Activated CD8-positive, alpha-beta memory T cell treated with anti-CD3 and anti-CD28 coated beads for 36 hours (primary cell): Measurements from ENCODE around the gene CEP89. TPM values are rescaled to one million over a fixed set of nuclear protein-coding genes. Genes with fewer than 3 reads are reported as not detected.
"Not testable (repeated sequence)": the region's sequence is repeated elsewhere in the genome, so short reads cannot be mapped to it uniquely, and the experiment has no call there.

ENCODE experiments used
- CTCF ChIA-PET: fragments of 350-600 bp; sonication (Branson Sonifier 250); formaldehyde crosslinking; loops from one replicate; lab custom pipeline; 2021; ENCODE audit warnings: antibody characterized with exemption; lab: Charles Lee
- POLR2A ChIA-PET: fragments of 350-600 bp; sonication (Branson Sonifier 250); formaldehyde crosslinking; loops from one replicate; lab custom pipeline; 2021; ENCODE audit warnings: antibody characterized with exemption; lab: Charles Lee
- total RNA-seq, 2 experiments: library from RNA; stranded (reverse); gene quantifications; one replicate each; pipeline ENCODE4 v1.2.3, GENCODE V29; 2021

Gene CEP89
- total RNA-seq, 2 experiments from 2014 or later: 18.5 to 19.5 TPM

- ChIA-PET POLR2A (interaction anchor here (0.6 kb wide), 1 partner anchor 81 kb away, joined by 3 read pairs; no protein-coding TSS in a partner anchor), CTCF (no interaction called here)
Observed at GRCh38 chr19:32861596-32861995, 110.2 kb downstream of the CEP89 start.

DNA sequence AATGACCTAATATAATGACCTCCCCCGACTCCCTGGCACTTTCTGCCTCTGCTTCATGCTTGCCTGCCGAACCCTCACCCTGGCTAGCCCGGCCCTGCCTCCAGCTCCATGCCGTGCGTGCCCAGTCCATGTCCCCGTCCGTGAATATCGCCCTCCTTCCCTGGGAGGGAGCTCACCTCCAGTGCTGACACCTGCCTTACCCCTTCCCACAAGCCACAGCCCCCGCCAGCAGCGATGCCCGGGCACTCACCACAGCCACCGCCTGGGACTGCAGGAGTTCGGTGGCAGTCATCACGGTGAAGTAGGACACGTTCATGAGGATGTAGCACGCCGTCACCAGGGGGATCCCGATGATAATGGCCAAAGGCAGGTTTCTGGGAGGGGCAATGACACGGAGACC is 112.2 kb downstream of the CEP89 start:
- POLR2A ChIA-PET: no interaction called here
- CTCF ChIA-PET: no interaction called here

DNA sequence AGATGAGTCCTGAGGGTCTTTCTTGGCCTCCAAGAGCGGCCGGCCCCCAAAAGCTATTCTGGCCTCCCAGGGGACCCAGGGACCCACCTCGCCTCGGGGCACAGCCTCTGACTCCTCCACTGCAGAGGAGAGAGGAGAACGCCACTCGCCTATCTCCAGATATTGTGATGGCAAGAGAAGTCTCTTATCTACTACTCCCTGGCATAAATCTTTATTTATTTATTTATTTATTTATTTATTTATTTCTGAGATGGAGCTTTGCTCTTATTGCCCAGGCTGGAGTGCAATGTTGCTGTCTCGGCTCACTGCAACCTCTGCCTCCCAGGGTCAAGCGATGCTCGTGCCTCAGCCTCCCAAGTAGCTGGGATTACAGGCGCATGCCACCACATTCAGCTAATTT is 113.2 kb downstream of the CEP89 start:
- ChIA-PET POLR2A (no interaction called here), CTCF (no interaction called here)

DNA sequence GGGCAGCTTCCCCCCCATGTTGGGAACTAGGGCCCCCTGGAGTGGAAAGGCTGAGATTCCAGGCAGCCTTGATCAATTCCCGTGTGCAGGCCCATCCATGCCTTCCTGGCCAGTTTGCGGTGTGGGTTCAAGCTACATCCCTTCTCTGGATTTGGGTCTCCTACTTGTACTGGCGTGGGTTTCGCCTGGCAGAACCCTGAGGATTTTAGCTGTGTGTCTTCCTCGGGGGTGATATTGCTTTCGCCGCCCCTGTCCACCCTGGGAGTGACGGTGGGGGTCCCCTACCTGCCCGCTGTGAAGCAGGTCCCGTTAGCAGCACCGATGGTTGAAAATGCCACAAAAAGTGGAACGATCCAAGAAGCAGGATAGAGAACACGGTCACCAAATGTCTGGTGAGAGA is 113.6 kb downstream of the CEP89 start:
- ChIA-PET CTCF (no interaction called here), POLR2A (no interaction called here)

- POLR2A ChIA-PET: no interaction called here
- CTCF ChIA-PET: no interaction called here
Observed at GRCh38 chr19:32857584-32857983, 114.2 kb downstream of the CEP89 start.

DNA sequence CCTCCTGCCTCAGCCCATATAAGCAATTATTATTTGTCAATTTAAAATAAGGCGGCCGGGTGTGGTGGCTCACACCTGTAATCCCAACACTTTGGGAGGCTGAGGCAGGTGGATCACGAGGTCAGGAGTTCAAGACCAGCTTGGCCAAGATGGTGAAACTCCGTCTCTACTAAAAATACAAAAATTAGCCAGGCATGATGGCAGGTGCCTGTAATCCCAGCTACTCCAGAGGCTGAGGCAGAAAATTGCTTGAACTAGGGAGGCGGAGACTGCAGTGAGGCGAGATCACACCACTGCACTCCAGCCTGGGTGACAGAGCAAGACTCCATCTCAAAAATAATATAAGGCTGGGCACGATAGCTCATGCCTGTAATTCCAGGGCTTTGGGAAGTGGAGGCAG is 114.9 kb downstream of the CEP89 start:
- POLR2A ChIA-PET, CTCF ChIA-PET: not testable (repeated sequence)

- CTCF ChIA-PET: no interaction called here
- POLR2A ChIA-PET: no interaction called here
Observed at GRCh38 chr19:32852216-32852615, 119.5 kb downstream of the CEP89 start.

- POLR2A ChIA-PET: not testable (repeated sequence)
Observed at GRCh38 chr19:32848035-32848434, 123.7 kb downstream of the CEP89 start.

DNA sequence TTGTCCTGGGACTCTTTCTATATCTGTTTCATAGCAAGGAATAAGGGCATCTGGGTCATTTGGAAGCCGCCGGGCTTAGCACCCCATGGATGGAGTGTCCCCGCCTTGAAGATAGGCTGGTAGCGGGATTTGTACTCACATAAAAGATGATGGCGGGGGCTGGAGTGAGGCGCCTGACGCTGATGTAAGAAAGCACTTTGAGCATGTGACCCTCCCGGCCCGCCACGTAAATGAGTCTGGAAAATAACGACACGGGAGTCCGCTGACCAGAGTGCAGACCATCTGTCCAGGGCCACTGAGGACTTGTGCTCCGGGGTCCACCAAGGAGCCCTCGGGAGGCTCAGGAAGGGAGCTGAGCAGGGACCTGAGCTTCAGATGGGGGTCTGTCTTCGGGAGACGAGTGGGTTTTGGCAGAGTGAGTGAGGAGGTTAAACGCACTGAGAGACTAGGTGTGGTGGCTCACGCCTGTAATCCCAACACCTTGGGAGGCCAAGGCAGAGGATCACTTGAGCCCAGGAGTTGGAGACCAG is 128.0 kb downstream of the CEP89 start:
- POLR2A ChIA-PET: no interaction called here
- CTCF ChIA-PET: no interaction called here

More at GRCh38 chr19:32848035-32848434, 123.7 kb downstream of the CEP89 start:
- CTCF ChIA-PET: not testable (repeated sequence)

DNA sequence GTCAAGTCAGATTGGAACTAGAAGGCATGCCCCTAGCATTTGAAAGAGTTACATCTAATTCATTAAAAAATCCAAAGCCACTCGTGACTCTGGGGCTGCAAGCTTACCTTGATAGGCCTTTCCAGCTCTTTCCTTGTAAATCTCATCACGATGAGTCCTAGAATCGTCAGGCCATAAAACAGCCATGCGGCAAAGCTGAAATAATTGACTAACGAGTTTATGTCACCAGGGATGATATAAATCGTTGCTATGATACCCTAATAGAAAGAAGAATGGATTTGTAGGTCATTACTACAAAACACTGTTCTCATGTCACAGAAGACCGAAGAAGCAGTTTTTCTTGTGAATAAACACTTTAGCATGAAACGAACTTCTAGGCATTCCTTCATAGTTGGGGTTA is 129.7 kb downstream of the CEP89 start:
- POLR2A ChIA-PET: no interaction called here

GRCh38 chr19:32837531-32837930 is 134.2 kb downstream of the CEP89 start:
- POLR2A ChIA-PET: no interaction called here
- CTCF ChIA-PET: no interaction called here

More for the DNA sequence above, 129.7 kb downstream of the CEP89 start:
- CTCF ChIA-PET: no interaction called here

DNA sequence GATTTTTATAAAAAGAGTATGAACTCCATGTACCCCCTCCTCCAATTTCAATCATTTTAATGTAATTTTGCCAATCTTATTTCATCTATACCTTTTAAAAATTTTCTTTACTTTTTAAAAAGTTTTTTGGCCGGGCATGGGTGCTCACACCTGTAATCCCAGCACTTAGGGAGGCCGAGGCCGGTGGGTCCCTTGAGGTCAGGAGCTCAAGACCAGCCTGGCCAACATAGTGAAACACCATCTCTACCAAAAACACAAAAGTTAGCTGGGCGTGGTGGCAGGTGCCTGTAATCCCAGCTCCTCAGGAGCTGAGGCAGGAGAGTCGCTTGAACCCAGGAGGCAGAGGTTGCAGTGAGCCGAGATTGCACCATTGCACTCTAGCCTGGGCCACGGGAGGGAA is 138.4 kb downstream of the CEP89 start:
- POLR2A ChIA-PET, CTCF ChIA-PET: not testable (repeated sequence)

DNA sequence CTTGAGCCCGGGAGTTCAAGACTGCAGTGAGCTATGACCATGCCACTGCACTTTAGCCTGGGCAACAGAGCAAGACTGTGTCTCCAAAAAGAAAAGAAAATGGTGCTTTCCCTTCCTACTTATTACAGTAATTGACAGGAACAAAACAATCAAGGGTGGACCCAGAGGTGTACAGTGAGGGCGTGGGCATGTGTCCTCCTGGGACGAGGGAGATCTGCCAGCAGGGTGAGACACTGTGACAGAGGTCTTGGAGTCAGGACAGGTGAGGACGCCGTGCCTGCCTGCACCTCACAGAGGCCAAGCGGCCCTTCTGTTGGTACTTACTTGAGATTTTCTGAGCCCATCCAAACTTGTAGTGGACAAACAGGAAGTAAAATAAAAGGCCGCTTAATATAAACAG is 138.9 kb downstream of the CEP89 start:
- CTCF ChIA-PET: not testable (repeated sequence)
- POLR2A ChIA-PET: interaction anchor here (0.8 kb wide), 1 partner anchor 28 kb away, joined by 5 read pairs; no protein-coding TSS in a partner anchor

DNA sequence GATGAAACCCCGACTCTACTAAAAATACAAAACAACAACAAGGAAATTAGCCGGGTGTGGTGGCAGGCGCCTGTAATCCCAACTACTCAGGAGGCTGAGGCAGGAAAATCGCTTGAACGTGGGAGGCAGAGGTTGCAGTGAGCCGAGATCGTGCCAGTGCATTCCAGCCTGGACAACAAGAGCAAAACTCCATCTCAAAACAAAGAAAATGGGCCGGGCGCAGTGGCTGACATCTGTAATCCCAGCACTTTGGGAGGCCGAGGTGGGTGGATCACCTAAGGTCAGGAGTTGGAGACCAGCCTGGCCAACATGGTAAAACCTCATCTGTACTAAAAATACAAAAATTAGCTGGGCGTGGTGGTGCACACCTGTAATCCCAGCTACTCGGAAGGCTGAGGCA is 139.7 kb downstream of the CEP89 start:
- CTCF ChIA-PET, POLR2A ChIA-PET: not testable (repeated sequence)

GRCh38 chr19:32831611-32832010 is 140.1 kb downstream of the CEP89 start:
- CTCF ChIA-PET: no interaction called here
- POLR2A ChIA-PET: no interaction called here

- ChIA-PET CTCF (no interaction called here), POLR2A (no interaction called here)
Observed at GRCh38 chr19:32830231-32831014, 141.3 kb downstream of the CEP89 start.

DNA sequence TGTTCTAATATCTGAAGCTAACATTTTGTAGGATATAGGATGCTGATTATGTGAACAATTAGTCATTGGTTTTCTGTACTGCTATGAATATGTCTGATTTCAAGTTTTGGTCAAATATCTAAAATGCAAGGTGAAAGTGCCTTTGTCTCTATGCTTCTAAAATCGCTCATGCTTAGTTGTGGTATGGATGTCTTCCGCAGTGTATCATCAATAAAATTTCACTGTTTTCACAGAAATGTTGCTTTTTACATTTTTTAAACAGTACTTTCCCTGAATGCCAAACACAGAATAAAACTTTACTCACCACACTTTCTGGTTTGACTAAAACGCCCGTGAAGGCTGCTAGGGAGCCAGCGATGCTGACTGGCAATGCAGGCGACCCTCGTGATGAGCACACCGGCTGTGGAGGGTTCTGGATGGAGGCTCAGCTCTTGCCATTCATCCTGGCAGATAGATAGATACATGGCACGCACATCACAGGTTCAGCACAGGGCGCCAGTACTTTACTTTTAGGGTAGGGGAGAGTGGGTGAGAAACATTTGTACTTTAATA is 142.3 kb downstream of the CEP89 start:
- POLR2A ChIA-PET: no interaction called here
- CTCF ChIA-PET: no interaction called here

DNA sequence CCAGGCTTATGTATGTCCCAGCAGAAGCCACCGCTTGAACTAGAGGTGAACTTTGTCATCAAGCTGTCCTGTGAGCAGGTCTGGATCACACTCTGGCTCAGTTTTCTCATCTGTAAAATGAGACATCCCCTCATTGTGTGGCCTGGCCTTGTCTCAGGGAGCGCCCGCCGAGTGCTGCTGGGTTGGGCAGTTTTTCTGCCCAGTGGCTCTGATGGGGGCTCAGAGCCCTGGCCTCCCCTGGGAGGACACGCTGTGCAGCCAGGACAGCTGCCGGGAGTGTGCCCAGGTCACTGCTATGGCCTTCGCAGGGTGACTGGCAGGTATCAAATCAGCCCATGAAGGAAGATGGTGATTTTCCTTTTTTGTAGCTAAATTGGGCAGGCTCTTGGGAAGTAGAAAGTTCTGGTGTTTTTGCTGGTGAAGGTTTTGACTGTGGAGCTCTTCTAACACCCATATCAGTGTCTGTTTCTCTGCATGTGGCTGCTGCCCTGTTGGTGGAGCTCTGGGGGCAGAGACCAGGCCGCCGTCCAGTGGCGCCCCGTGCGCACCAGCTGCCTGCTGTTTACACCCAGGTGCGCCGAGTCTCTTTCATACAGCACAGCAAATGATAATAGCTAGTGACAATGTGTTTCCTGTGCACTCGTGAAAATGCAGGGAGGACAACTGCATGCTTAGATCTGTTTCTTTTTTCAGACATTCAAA is 143.0 kb downstream of the CEP89 start:
- CTCF ChIA-PET: no interaction called here
- POLR2A ChIA-PET: no interaction called here

- CTCF ChIA-PET: no interaction called here
Observed at GRCh38 chr19:32828139-32828538, 143.6 kb downstream of the CEP89 start.

More at GRCh38 chr19:32828139-32828538, 143.6 kb downstream of the CEP89 start:
- POLR2A ChIA-PET: no interaction called here
